ENCODE results near the gene PPP1R12A.

DNA sequence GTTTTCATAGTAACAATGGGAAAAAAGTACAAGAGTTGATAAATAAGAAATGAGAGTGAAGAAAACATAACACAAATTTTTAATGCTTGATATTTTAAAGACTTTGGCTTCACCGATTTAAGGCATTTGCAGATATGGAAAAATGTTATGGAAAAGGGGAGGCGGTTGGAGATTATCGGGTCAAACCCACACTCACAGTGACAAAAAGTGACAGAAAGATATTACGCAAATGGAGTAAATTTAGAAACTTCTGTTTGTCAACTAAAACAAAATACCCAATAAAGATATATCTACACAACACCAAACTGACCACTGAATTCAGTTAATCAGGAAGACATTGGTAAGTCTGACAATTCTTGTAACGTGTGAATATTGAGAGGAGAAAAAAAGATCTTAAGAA is 2.5 kb downstream of the PPP1R12A start:
- TF ChIP-seq CBFB (CRISPR knock-in tag; IDR thresholded peaks at IDR 0.05) (no peak), TCF7L2 (IDR thresholded peaks at IDR 0.05; ENCODE audit: low read depth, low read length) (no peak)

All from K562 (cell line).